ENCODE measurements around the gene IL1B.
A peak's percentile ranks its signal among the peaks of the same experiment; 100 is the strongest.
"Not testable (repeated sequence)": the region's sequence is repeated elsewhere in the genome, so short reads cannot be mapped to it uniquely, and the experiment has no call there.

Gene IL1B

GRCh38 chr2:112836695-112837117 is at the start of gene IL1B:
IL1B (minus strand) TSS chr2:112836779; CDS start chr2:112836229, 550 bp downstream.
- DNase-seq (ENCODE audit: low spot score): no peak

- no peak for DNase-seq (ENCODE audit: low spot score)
Measured at GRCh38 chr2:112886291-112886690, 49.7 kb upstream of the IL1B start.

GRCh38 chr2:112885506-112885902 is 48.9 kb upstream of the IL1B start:
- no peak for DNase-seq (ENCODE audit: low spot score)

- DNase-seq (ENCODE audit: low spot score): peak; percentile 63
Measured at GRCh38 chr2:112884869-112885505, 48.4 kb upstream of the IL1B start.

GRCh38 chr2:112883669-112884068 is 47.1 kb upstream of the IL1B start:
- DNase-seq (ENCODE audit: low spot score): no peak

GRCh38 chr2:112881217-112881985 is 44.8 kb upstream of the IL1B start:
- no peak for DNase-seq (ENCODE audit: low spot score)

GRCh38 chr2:112880696-112881095 is 44.1 kb upstream of the IL1B start:
- no peak for DNase-seq (ENCODE audit: low spot score)

GRCh38 chr2:112880091-112880531 is 43.5 kb upstream of the IL1B start:
- DNase-seq (ENCODE audit: low spot score): no peak

- DNase-seq (ENCODE audit: low spot score): no peak
Measured at GRCh38 chr2:112879491-112880041, 43.0 kb upstream of the IL1B start.

- DNase-seq (ENCODE audit: low spot score): no peak
Measured at GRCh38 chr2:112877423-112877822, 40.8 kb upstream of the IL1B start.

- DNase-seq (ENCODE audit: low spot score): no peak
Measured at GRCh38 chr2:112876971-112877361, 40.4 kb upstream of the IL1B start.

GRCh38 chr2:112876257-112876970 is 39.8 kb upstream of the IL1B start:
- DNase-seq (ENCODE audit: low spot score): no peak

GRCh38 chr2:112870841-112871835 is 34.6 kb upstream of the IL1B start:
- no peak for DNase-seq (ENCODE audit: low spot score)

- DNase-seq (ENCODE audit: low spot score): peak; percentile 99
Measured at GRCh38 chr2:112869258-112869842, 32.8 kb upstream of the IL1B start.

GRCh38 chr2:112867701-112868631 is 31.4 kb upstream of the IL1B start:
- DNase-seq (ENCODE audit: low spot score): no peak

GRCh38 chr2:112866128-112866835 is 29.7 kb upstream of the IL1B start:
- peak; percentile 63 for DNase-seq (ENCODE audit: low spot score)

- no peak for DNase-seq (ENCODE audit: low spot score)
Measured at GRCh38 chr2:112864072-112864471, 27.5 kb upstream of the IL1B start.

GRCh38 chr2:112859406-112860183 is 23.0 kb upstream of the IL1B start:
- not testable (repeated sequence) for DNase-seq (ENCODE audit: low spot score)
